Thyroid gland (tissue), 4 donors: Measurements from ENCODE around the gene IQGAP2.

Experiments
- POLR2A ChIP-seq, 2 donors: fragments of 450-650 bp; IDR thresholded peaks; one replicate each; pipeline ENCODE4 v1.6.1; 2017; ENCODE audit warnings: antibody characterized with exemption in 2 of 2, mild to moderate bottlenecking in 2 of 2, moderate library complexity in 1 of 2
- TF ChIP-seq, protein P1 (sequence below), 6 experiments: fragments of 200-600 bp in 3 of 6; fragments of 450-650 bp in 3 of 6; sonication (generic) in 3 of 6; IDR thresholded peaks; one replicate each; pipeline ENCODE4 v1.5.1; 2016 to 2019; ENCODE audit warnings: antibody characterized with exemption in 6 of 6, mild to moderate bottlenecking in 2 of 6, inconsistent platforms in 1 of 6, moderate library complexity in 1 of 6

DNA sequence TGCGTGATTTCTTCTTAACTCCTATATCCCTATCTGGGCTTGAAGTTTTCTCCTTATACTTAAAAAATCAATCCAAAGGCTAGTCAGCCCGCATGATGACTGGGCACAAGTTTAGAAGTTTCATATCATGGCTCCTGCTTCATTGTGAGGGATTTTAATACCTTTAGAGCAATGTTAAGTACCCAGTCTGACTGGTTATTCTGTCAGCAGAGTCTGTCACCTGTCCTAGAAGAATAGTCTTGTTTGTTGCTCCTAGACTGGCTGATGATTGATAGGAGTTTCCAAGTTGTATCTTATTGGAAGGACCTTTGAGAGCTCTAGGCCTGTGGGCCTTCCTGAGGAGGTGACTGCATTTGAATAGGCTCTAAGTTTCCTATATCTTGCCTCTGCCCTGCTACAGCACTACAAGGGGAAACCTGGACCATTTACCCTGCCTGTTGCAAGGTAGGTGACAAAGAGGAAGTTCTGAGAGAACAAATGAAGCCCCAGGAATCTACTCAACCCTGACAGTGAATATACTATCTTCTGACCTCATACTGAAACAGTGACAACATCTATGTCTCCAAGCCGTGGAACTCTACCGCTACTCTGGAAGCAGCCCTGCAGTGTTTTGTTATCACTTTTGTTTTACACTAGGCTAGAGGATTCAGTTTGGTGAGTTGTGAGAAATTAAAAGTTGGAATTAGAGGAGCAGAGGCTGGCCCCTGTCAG is 153.6 kb downstream of the IQGAP2 start:
- TF ChIP-seq, protein P1, sequence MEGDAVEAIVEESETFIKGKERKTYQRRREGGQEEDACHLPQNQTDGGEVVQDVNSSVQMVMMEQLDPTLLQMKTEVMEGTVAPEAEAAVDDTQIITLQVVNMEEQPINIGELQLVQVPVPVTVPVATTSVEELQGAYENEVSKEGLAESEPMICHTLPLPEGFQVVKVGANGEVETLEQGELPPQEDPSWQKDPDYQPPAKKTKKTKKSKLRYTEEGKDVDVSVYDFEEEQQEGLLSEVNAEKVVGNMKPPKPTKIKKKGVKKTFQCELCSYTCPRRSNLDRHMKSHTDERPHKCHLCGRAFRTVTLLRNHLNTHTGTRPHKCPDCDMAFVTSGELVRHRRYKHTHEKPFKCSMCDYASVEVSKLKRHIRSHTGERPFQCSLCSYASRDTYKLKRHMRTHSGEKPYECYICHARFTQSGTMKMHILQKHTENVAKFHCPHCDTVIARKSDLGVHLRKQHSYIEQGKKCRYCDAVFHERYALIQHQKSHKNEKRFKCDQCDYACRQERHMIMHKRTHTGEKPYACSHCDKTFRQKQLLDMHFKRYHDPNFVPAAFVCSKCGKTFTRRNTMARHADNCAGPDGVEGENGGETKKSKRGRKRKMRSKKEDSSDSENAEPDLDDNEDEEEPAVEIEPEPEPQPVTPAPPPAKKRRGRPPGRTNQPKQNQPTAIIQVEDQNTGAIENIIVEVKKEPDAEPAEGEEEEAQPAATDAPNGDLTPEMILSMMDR (IDR thresholded peaks at IDR 0.05): no peak
- TF ChIP-seq POLR2A (IDR thresholded peaks at IDR 0.05): no peak
